ENCODE data around the gene SCAMP3. TPM values are rescaled to one million over a fixed set of nuclear protein-coding genes. Genes with fewer than 3 reads are reported as not detected.

Gene SCAMP3
- total RNA-seq, 1 donor: 41.3 TPM

- H3K36me3 ChIP-seq (ENCODE audit: insufficient read depth, low read length): no peaks in the 10 kb centered on the region
- H3K9me3 ChIP-seq (ENCODE audit: low read depth, low read length): no peaks in the 10 kb centered on the region
- H3K79me2 ChIP-seq (ENCODE audit: insufficient read depth, low read length): no peaks in the 10 kb centered on the region
- H3K4me1 ChIP-seq (ENCODE audit: insufficient read depth, low read length): no peaks in the 10 kb centered on the region
- H4K20me1 ChIP-seq (ENCODE audit: insufficient read depth, low read length): no peaks in the 10 kb centered on the region
- no peak overlapping the region for H2AFZ ChIP-seq (ENCODE audit: low read length)
- peaks cover 13% of the 10 kb centered on the region for H3K27me3 ChIP-seq (ENCODE audit: insufficient read depth, low read length)
- TF ChIP-seq CTCF (IDR thresholded peaks at IDR 0.05; ENCODE audit: extremely low read depth, low read depth, low read length): no peak
- no peak overlapping the region for H3K27ac ChIP-seq (ENCODE audit: low read depth, low read length)
- no peak overlapping the region for H3K4me3 ChIP-seq (ENCODE audit: insufficient read depth, low read length)
- no peak overlapping the region for H3K4me2 ChIP-seq (ENCODE audit: insufficient read depth, low read length)
- DNase-seq (ENCODE audit: insufficient read length, low spot score, missing footprints): peak; percentile 55
Measured at GRCh38 chr1:155287987-155288543, 25.9 kb upstream of the SCAMP3 start.

- Histone ChIP-seq H3K27ac (ENCODE audit: low read depth, low read length) (no peak overlapping the region), H4K20me1 (ENCODE audit: insufficient read depth, low read length) (no peaks in the 10 kb centered on the region), H3K27me3 (ENCODE audit: insufficient read depth, low read length) (peaks cover 6% of the 10 kb centered on the region), H3K9me3 (ENCODE audit: low read depth, low read length) (no peaks in the 10 kb centered on the region), H3K36me3 (ENCODE audit: insufficient read depth, low read length) (no peaks in the 10 kb centered on the region), H3K4me3 (ENCODE audit: insufficient read depth, low read length) (no peak overlapping the region), H2AFZ (ENCODE audit: low read length) (no peak overlapping the region), H3K4me1 (ENCODE audit: insufficient read depth, low read length) (no peaks in the 10 kb centered on the region), H3K79me2 (ENCODE audit: insufficient read depth, low read length) (no peaks in the 10 kb centered on the region), H3K4me2 (ENCODE audit: insufficient read depth, low read length) (no peak overlapping the region)
- TF ChIP-seq CTCF (IDR thresholded peaks at IDR 0.05; ENCODE audit: extremely low read depth, low read depth, low read length): no peak
- no peak for DNase-seq (ENCODE audit: insufficient read length, low spot score, missing footprints)
Measured at GRCh38 chr1:155286544-155286943, 24.4 kb upstream of the SCAMP3 start.

- H3K79me2 ChIP-seq (ENCODE audit: insufficient read depth, low read length): no peaks in the 10 kb centered on the region
- H3K36me3 ChIP-seq (ENCODE audit: insufficient read depth, low read length): no peaks in the 10 kb centered on the region
- no peak overlapping the region for H3K4me3 ChIP-seq (ENCODE audit: insufficient read depth, low read length)
- no peaks in the 10 kb centered on the region for H4K20me1 ChIP-seq (ENCODE audit: insufficient read depth, low read length)
- H3K27ac ChIP-seq (ENCODE audit: low read depth, low read length): no peak overlapping the region
- H3K4me1 ChIP-seq (ENCODE audit: insufficient read depth, low read length): no peaks in the 10 kb centered on the region
- no peak overlapping the region for H2AFZ ChIP-seq (ENCODE audit: low read length)
- no peaks in the 10 kb centered on the region for H3K9me3 ChIP-seq (ENCODE audit: low read depth, low read length)
- no peak for TF ChIP-seq CTCF (IDR thresholded peaks at IDR 0.05; ENCODE audit: extremely low read depth, low read depth, low read length)
- peaks cover 4% of the 10 kb centered on the region for H3K27me3 ChIP-seq (ENCODE audit: insufficient read depth, low read length)
- no peak for DNase-seq (ENCODE audit: insufficient read length, low spot score, missing footprints)
- H3K4me2 ChIP-seq (ENCODE audit: insufficient read depth, low read length): no peak overlapping the region
Measured at GRCh38 chr1:155285631-155286044, 23.5 kb upstream of the SCAMP3 start.

GRCh38 chr1:155285063-155285462 lies 22.9 kb upstream of the SCAMP3 start:
- Histone ChIP-seq H3K4me2 (ENCODE audit: insufficient read depth, low read length) (no peak overlapping the region), H2AFZ (ENCODE audit: low read length) (no peak overlapping the region), H3K27me3 (ENCODE audit: insufficient read depth, low read length) (no peaks in the 10 kb centered on the region), H3K79me2 (ENCODE audit: insufficient read depth, low read length) (no peaks in the 10 kb centered on the region), H3K4me3 (ENCODE audit: insufficient read depth, low read length) (no peak overlapping the region), H3K4me1 (ENCODE audit: insufficient read depth, low read length) (no peaks in the 10 kb centered on the region), H3K36me3 (ENCODE audit: insufficient read depth, low read length) (no peaks in the 10 kb centered on the region), H3K27ac (ENCODE audit: low read depth, low read length) (no peak overlapping the region), H3K9me3 (ENCODE audit: low read depth, low read length) (no peaks in the 10 kb centered on the region), H4K20me1 (ENCODE audit: insufficient read depth, low read length) (no peaks in the 10 kb centered on the region)
- no peak for TF ChIP-seq CTCF (IDR thresholded peaks at IDR 0.05; ENCODE audit: extremely low read depth, low read depth, low read length)
- no peak for DNase-seq (ENCODE audit: insufficient read length, low spot score, missing footprints)

Data from osteoblast (primary cell).